GM11168 (cell line): Measurements from ENCODE around the gene NHS.

Source experiments
- in situ Hi-C: fragments of 300-500 bp; cut with MboI; formaldehyde crosslinking; loops from one replicate; pipeline ENCODE4 v1.12.0; 2022; ENCODE audit warnings: low sequenced_read_pairs; ENCODE audit not compliant: unreplicated experiment

Gene NHS

DNA sequence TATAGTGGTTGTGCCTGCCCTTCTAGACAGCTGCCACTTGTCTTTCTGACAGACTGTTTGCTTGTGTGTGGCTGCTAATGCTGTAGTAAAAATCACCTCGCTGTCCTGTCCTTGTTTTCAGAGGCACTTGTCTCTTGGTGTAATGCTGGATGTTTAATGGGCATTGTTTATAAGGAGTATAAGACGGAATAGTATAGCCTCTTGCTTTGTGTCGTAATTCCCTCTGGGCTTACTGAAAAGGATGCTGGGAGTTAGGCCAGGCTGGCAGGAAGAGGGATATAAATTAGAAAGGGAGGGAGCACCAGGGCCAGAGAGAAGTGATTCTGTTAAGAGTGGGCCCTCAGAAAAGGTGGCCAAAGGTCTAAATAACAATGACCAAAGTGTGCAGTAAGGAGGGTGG is 29.0 kb downstream of the NHS start:
- in situ Hi-C loops: no loop called here

DNA sequence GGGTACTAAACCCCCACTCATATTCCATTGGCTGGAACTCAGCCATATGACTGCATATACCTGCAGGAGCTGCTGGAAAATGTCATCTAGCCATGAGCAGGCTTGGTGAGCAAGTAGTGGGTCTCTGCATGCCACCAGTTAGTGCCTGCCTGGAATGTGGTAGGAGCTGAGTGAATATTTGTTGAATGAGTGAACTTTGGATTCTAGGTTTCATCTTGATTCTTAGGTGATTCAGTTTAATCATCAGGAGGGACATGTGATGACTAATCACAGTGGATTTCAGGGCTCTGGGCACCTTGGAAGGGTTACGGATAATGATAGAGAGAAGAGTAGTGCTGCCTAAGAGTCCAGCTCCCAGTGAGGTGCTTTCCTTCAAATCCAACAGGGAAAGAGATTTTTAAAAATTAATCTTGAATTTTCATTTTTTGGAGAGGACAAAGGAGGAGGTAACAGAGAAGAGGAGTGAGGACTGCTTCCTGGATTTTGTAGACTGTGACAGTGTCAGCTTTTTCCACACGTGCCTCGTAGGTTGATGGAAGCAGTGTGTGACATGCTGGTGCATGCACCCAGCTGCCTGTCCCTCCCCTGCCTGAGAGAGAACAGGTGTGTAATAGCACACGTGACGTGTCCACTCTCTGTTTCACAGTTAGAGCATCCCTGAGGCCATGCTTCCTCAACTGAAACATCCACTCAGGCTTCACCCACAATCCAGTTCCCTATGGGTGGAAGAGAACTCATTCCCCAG is 30.4 kb downstream of the NHS start:
- in situ Hi-C loops: no loop called here

GRCh38 chrX:17409566-17410290 is 34.7 kb downstream of the NHS start:
- in situ Hi-C loops: no loop called here

- in situ Hi-C loops: no loop called here
Measured at GRCh38 chrX:17410651-17411050, 35.7 kb downstream of the NHS start.

- in situ Hi-C loops: no loop called here
Measured at GRCh38 chrX:17411205-17411604, 36.2 kb downstream of the NHS start.

DNA sequence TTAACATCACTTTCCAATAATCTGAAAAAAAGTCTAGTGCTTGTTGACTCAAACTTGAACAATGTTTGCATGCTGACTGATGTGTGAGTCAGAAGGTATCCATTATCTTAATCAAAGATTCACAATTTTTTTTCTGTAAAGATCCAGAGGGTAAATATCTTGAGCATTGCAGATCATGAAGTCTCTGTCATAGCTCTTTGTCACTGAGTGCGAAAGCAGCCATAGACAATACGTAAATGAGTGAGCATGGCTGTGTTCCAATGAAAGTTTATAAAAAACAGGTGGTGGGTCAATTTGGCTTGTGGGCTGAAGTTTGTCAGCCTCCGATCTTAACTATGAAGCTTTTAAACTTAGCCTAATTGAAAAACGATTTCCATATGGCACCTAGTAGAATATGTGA is 37.7 kb downstream of the NHS start:
- in situ Hi-C loops: no loop called here

GRCh38 chrX:17413228-17413627 is 38.2 kb downstream of the NHS start:
- in situ Hi-C loops: no loop called here

GRCh38 chrX:17414027-17414658 is 39.1 kb downstream of the NHS start:
- in situ Hi-C loops: no loop called here

GRCh38 chrX:17414839-17415238 is 39.8 kb downstream of the NHS start:
- in situ Hi-C loops: no loop called here

GRCh38 chrX:17415242-17415810 is 40.3 kb downstream of the NHS start:
- in situ Hi-C loops: no loop called here

DNA sequence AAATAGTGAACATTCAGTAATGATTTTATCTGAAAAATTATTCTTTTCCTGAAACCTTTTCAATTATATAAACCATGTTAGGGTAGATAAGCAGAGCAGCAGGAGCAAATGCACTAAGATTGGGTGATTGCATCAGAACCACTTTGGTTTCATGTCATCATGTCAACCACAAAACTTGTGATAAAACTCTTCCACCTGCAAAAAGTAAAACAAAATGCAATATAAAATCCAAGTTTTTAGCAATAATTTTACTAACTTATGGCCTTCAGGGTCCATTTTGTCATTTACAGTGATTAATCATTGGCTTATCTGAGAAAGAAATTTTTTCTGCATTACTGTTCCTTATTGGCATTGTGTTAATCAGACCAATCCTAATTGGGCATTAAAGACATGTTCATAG is 42.4 kb downstream of the NHS start:
- in situ Hi-C loops: no loop called here

GRCh38 chrX:17425136-17425535 is 50.1 kb downstream of the NHS start:
- in situ Hi-C loops: no loop called here

DNA sequence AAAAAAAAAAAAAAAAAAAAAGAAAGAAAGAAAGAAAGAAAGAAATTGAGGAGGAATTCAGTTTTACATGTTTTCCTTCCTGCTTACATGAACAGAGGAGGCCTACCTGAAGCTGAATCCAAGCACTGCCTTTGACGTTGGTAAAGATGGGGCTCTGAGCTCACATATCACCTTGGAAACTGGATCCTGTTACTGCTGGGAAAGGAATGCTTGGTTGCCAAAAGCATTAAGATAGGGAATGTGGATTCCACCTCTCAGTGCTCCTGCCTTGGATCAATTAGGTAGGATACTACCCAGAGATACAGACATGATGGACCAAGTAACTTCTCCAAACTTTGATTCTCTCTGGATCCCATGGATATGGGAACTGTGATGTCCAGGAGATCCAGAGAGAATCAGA is 50.6 kb downstream of the NHS start:
- in situ Hi-C loops: no loop called here

DNA sequence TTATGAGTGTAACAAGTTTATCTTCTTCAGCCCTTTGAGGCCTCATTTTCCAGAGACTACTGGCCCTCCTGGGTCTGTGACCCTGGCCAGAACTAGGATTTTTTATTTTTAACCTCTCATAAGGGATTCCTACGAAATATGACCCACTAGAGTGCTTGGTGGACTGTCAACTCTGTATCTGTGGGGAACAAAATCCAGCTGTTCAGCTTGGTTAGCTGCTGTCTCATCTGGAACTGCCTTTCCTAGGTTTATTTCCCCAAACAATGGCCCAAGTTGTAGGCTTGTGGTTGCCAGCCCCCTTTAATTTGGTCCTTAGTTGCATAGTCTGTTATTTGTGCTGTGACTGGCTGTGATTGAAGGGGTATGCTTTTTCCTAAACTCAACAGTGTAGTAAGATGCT is 56.2 kb downstream of the NHS start:
- in situ Hi-C loops: no loop called here

- in situ Hi-C loops: no loop called here
Measured at GRCh38 chrX:17432158-17432557, 57.2 kb downstream of the NHS start.

DNA sequence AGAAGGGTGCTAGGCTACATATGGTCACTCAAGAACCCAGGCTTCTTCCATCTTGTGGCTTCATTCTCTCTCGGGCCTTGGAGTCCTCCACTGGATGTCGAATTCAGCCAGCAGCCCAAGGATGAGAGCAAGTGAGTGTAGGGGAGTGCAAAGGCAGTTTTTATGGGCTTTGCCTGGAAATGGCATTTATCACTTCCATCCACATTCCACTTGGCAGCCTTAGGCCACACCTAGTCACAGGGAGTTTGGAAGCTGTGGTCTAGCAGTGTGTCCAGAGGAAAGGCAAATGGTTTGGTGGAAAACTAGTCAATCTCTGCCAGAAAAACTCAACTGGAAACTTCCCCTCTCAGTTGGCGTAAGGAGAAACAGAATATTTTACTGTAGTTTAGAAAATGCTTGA is 59.0 kb downstream of the NHS start:
- in situ Hi-C loops: no loop called here

DNA sequence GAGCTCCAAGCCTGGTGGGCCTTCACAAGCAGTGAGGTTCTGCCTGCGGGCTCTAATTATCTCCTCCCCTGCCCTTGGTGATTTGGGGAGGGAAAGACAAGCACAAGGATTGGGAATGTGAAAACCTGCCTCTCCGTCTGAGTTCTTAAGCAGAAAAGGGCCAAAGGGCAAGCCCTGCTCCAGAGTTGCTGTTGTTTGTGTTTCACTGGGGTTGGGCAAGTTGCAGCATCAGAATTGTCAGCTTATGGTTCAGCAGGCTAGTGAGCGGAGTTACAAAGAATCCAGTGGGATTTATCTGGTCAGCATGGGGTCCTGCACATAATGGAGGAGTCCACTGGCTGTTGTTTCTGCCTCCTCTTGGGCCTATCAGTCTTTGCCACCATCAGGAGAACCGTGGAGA is 60.5 kb downstream of the NHS start:
- in situ Hi-C loops: no loop called here

DNA sequence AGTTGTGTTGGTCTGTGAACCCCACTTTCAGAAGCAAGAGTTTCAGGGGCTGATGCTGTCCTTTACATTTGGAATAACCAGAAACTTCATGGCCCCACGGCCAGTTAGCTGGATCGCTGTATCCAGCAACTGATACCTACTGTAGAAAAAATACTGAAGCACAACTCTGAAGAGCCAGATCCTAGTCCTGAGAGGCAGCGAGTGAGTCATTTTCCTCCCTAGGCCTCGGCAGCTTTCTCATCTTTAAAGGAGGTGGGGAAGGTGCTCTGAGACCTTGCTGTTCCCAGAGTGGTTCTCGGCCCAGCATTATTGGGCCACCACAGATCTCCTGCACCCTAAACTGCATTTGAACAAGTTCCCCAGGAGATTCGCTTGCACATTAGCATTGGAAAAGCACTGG is 63.2 kb downstream of the NHS start:
- in situ Hi-C loops: no loop called here

DNA sequence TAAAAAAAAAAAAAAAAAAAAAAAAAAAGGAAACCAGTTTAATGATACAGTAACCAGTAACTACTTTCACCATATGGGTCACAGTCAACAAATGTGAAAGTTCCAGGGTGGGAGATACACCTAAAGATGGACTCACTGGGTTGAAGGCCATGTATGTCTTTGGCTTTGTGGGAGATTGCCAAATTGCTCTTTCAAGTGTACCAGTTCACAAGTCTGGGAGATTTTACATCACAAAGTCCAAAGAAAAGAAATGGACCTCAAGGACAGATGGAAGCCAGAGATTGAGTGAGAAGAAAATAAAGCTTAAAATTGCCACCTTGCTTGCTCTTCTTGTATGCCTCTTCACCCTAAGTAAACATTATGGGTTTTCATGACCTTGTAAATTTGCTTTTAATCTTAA is 65.3 kb downstream of the NHS start:
- in situ Hi-C loops: no loop called here

DNA sequence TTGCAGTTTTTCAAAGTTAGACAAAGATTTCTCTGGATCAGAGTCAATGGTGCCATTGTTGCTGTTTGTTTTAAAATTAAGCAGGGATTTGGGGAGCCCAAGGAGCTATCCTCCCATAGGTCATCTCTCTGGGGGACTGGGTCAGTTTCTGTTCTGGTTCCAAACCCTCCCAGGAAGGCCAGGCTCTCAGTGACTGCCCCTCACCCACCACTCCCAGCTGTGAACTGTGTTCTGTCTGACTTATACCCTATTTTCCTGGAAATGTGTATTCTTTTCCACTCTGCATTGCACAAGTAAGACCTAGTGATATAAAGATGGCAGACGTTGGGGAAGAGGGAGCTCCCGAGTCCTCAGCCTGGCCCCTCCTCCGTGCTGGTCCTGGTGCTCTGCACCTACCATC is 65.8 kb downstream of the NHS start:
- in situ Hi-C loops: no loop called here

- in situ Hi-C loops: no loop called here
Measured at GRCh38 chrX:17441965-17442364, 67.0 kb downstream of the NHS start.
